ENCODE data around the gene DOCK2. TPM values are rescaled to one million over a fixed set of nuclear protein-coding genes. Genes with fewer than 3 reads are reported as not detected.
A peak's percentile ranks its signal among the peaks of the same experiment; 100 is the strongest.
"Not testable (repeated sequence)": the region's sequence is repeated elsewhere in the genome, so short reads cannot be mapped to it uniquely, and the experiment has no call there.

The DOCK2 gene
- total RNA-seq, 1 donor from 2014 or later = 13.5 TPM

- not testable (repeated sequence) for DNase-seq (ENCODE audit: low read depth)
Measured at GRCh38 chr5:170094329-170094728, 457.3 kb downstream of the DOCK2 start.

GRCh38 chr5:170095646-170096045 lies 458.6 kb downstream of the DOCK2 start:
- no peak for DNase-seq (ENCODE audit: low read depth)

GRCh38 chr5:170097934-170098333 lies 460.9 kb downstream of the DOCK2 start:
- no peak for DNase-seq (ENCODE audit: low read depth)

GRCh38 chr5:170100066-170100943 lies 463.2 kb downstream of the DOCK2 start:
- peak; percentile 59 for DNase-seq (ENCODE audit: low read depth)

- no peak for DNase-seq (ENCODE audit: low read depth)
Measured at GRCh38 chr5:170103447-170103846, 466.4 kb downstream of the DOCK2 start.

GRCh38 chr5:170104299-170104698 lies 467.2 kb downstream of the DOCK2 start:
- DNase-seq (ENCODE audit: low read depth) = no peak

- DNase-seq (ENCODE audit: low read depth) = no peak
Measured at GRCh38 chr5:170104710-170105109, 467.6 kb downstream of the DOCK2 start.

GRCh38 chr5:170105642-170106611 lies 468.9 kb downstream of the DOCK2 start, which contains the start of gene FOXI1:
Gene FOXI1, plus strand, starts transcription at chr5:170105897. Its CDS starts 61 bp downstream, at chr5:170105958.
- no peak for DNase-seq (ENCODE audit: low read depth)

GRCh38 chr5:170107674-170108073 lies 470.6 kb downstream of the DOCK2 start:
- DNase-seq (ENCODE audit: low read depth) = no peak

GRCh38 chr5:170108266-170108785 lies 471.3 kb downstream of the DOCK2 start:
- DNase-seq (ENCODE audit: low read depth) = no peak

- DNase-seq (ENCODE audit: low read depth) = no peak
Measured at GRCh38 chr5:170109059-170110031, 472.3 kb downstream of the DOCK2 start.

GRCh38 chr5:170110403-170111087 lies 473.5 kb downstream of the DOCK2 start:
- no peak for DNase-seq (ENCODE audit: low read depth)

GRCh38 chr5:170111088-170111785 lies 474.2 kb downstream of the DOCK2 start:
- no peak for DNase-seq (ENCODE audit: low read depth)

- DNase-seq (ENCODE audit: low read depth) = no peak
Measured at GRCh38 chr5:170112876-170113521, 475.9 kb downstream of the DOCK2 start.

GRCh38 chr5:170113522-170113900 lies 476.4 kb downstream of the DOCK2 start:
- DNase-seq (ENCODE audit: low read depth) = no peak

- no peak for DNase-seq (ENCODE audit: low read depth)
Measured at GRCh38 chr5:170114271-170114670, 477.2 kb downstream of the DOCK2 start.

GRCh38 chr5:170115925-170116324 lies 478.9 kb downstream of the DOCK2 start:
- no peak for DNase-seq (ENCODE audit: low read depth)

GRCh38 chr5:170117736-170118135 lies 480.7 kb downstream of the DOCK2 start:
- no peak for DNase-seq (ENCODE audit: low read depth)

- DNase-seq (ENCODE audit: low read depth) = peak; percentile 3
Measured at GRCh38 chr5:170120576-170120975, 483.5 kb downstream of the DOCK2 start.

Measured in renal cortical epithelial cell (primary cell).